ENCODE data around the gene DUSP22.

Gene DUSP22

DNA sequence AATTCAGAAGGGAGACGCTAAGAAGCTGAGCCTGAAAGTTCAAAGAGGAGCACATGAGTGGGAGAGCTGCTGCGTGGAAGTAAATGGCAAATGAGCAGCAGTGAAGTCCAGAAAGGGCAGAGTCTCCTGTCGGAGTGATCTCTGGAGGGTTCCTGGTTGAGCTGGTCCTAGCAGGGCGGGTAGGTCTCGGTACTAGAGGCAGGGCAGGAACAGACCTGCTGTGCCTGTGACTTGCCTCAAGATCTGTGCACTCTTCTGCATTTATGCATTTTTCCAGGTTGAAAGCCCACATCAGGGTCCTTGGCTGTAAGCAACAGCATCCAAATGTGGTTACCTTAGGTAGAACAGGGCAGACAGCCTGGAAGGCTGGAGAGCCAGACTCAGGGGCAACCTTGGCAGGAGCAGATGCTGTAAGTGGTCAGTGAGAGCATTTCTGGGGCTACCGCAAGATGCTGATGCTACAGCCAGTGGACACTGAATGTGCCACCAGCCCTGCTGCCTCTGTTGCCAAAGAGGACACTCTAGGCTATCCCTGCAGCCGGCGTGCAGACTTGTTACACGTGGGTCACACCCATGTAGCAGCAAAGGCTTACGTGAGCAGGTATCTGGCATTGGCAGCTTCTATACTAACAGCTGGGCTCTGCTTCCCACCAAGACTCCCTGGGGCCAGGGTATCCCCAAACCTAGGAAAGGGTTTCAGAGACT is 8.4 kb downstream of the DUSP22 start:
- TF ChIP-seq, protein P1, sequence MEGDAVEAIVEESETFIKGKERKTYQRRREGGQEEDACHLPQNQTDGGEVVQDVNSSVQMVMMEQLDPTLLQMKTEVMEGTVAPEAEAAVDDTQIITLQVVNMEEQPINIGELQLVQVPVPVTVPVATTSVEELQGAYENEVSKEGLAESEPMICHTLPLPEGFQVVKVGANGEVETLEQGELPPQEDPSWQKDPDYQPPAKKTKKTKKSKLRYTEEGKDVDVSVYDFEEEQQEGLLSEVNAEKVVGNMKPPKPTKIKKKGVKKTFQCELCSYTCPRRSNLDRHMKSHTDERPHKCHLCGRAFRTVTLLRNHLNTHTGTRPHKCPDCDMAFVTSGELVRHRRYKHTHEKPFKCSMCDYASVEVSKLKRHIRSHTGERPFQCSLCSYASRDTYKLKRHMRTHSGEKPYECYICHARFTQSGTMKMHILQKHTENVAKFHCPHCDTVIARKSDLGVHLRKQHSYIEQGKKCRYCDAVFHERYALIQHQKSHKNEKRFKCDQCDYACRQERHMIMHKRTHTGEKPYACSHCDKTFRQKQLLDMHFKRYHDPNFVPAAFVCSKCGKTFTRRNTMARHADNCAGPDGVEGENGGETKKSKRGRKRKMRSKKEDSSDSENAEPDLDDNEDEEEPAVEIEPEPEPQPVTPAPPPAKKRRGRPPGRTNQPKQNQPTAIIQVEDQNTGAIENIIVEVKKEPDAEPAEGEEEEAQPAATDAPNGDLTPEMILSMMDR (IDR thresholded peaks at IDR 0.05; ENCODE audit: low read depth, low read length, missing control alignments): no peak
- in situ Hi-C loops (cut with HindIII; ENCODE audit: low sequenced_read_pairs): no loop called here
- H3K4me3 ChIP-seq (ENCODE audit: low read depth, low read length): no peak overlapping the region
- no peak for DNase-seq (ENCODE audit: low read depth)

DNA sequence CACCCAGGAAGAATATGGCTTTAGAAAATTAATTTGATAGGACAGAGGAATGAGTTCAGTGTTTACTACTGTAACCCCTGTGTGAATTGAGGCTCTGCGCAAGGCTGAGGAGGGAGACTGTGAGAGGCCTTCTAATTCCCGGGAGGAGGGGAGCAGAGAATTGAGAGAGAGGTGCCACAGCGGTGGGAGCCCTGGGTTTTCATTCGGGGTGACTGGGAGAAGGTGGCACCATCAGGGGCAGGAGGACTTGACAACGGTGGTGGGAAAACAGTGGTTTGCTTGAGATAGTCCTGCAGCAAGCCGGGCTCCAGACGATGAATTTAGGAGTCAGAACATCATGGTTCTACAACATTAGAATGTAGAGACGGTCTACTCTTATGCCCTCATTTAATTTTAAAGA is 9.2 kb downstream of the DUSP22 start:
- DNase-seq (ENCODE audit: low read depth): no peak
- H3K4me3 ChIP-seq (ENCODE audit: low read depth, low read length): no peak overlapping the region
- in situ Hi-C loops (cut with HindIII; ENCODE audit: low sequenced_read_pairs): no loop called here
- TF ChIP-seq, protein P1 (IDR thresholded peaks at IDR 0.05; ENCODE audit: low read depth, low read length, missing control alignments): no peak

DNA sequence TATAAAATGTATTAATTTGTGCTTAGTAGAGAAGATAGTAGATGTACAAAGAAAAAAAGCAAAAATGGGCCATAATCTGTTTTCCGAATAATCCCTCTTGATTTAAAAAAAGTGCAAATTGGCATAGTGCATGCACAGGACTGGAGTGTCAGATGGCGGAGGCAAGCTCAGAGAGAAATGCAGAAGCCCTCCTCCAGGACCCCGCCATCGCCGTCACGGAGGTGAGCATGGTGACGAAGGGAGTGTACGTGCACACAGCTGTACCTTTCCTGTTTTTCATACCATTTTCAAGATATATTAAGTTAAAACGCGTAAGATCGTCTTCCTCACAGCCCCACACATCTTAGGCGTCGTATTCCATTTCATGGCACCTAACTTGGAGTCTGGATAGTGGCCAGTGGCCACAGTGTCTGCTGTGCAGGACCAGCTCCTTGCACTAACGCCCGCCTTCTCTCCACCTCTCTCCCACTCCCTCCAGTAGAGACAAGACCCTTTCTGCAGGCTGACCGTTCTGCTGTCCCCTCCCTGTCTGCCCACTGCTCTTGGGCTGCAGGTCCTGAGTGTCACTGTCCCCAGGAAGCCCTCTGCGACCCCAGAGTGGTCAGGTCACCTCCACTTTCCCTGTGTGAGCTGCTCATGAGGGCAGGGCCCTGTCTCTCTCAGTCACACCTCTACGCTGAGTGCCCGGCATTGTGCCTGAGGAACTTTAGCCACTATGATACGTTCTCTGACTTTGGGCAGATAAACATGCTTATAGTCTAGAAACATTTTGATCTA is 9.8 kb downstream of the DUSP22 start:
- DNase-seq (ENCODE audit: low read depth): no peak
- no peak overlapping the region for H3K4me3 ChIP-seq (ENCODE audit: low read depth, low read length)
- in situ Hi-C loops (cut with HindIII; ENCODE audit: low sequenced_read_pairs): no loop called here
- TF ChIP-seq, protein P1 (IDR thresholded peaks at IDR 0.05; ENCODE audit: low read depth, low read length, missing control alignments): no peak

DNA sequence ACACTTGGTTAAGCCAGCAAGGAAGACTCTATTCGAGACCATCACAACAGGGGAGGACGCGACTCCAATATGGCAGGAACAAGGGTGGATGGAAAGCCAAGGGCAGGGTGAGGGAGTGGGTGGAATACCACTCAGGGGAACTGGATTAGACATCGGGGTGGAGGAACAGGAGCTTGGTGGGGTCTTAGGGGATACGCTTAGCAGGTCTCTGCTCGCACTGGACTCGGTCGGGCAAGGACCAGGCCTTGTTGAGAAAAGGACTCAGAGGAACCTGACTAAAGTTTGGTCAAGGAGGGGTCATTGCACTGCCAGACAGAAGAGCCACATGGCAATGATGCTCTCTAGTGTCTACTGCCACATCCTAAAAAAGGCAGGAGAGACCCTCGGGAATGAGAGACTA is 10.5 kb downstream of the DUSP22 start:
- no peak for DNase-seq (ENCODE audit: low read depth)
- TF ChIP-seq, protein P1 (IDR thresholded peaks at IDR 0.05; ENCODE audit: low read depth, low read length, missing control alignments): no peak
- H3K4me3 ChIP-seq (ENCODE audit: low read depth, low read length): no peak overlapping the region
- in situ Hi-C loops (cut with HindIII; ENCODE audit: low sequenced_read_pairs): no loop called here

DNA sequence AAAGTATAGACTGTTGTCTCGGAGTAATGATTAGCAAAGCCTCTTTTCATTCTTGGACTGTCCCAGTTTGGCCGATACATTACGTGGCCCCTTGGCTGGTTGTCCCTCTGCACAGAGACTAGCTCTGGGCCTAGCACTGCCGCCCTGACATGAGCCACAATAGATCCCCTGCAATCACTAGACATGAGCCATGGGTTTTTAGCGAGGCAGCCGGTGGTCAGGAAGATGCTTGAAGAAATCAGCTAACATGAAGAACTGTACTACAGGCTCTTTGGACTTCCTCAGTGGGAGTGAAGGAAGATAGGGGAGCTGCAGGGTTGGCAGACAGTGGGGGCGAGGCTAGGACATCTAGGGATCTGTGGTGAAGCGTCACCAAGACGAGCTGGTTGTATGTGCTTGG is 11.0 kb downstream of the DUSP22 start:
- H3K4me3 ChIP-seq (ENCODE audit: low read depth, low read length): no peak overlapping the region
- in situ Hi-C loops (cut with HindIII; ENCODE audit: low sequenced_read_pairs): no loop called here
- TF ChIP-seq, protein P1 (IDR thresholded peaks at IDR 0.05; ENCODE audit: low read depth, low read length, missing control alignments): no peak
- no peak for DNase-seq (ENCODE audit: low read depth)

DNA sequence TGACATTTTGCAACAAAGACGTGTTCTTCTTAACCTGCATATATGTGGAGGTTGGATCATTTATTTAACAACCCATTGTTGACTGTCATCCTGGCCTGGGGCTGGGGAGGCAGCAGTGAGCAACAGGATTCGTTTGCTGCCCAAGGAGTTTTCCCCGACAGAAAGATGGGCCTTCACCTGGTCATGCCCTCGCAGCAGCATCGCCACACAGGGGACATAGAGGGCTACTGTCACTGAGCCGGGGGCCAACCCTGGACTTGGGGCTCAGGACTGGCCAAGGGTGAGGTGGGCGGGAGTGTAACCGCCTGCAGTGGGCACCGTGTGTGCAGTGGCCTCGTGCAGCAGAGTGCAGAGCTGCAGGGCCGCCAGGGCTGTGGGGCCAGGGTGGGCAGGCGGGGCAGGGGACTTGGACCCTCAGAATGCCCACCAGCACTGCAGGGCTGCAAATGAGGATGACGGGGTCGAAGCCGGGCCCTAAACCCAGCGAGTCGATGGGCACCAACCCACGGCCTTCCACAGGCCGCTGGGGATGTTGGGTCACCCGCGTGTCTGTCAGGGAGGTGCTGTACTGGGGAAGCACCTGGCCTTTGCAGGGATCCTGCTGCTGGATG is 11.8 kb downstream of the DUSP22 start:
- no peak overlapping the region for H3K4me3 ChIP-seq (ENCODE audit: low read depth, low read length)
- DNase-seq (ENCODE audit: low read depth): no peak
- TF ChIP-seq, protein P1 (IDR thresholded peaks at IDR 0.05; ENCODE audit: low read depth, low read length, missing control alignments): no peak
- in situ Hi-C loops (cut with HindIII; ENCODE audit: low sequenced_read_pairs): no loop called here
